A549 (cell line): Measurements from ENCODE around the gene ZFYVE9. TPM values are rescaled to one million over a fixed set of nuclear protein-coding genes. Genes with fewer than 3 reads are reported as not detected.
"Not testable (repeated sequence)": the region's sequence is repeated elsewhere in the genome, so short reads cannot be mapped to it uniquely, and the experiment has no call there.

Source experiments
- ATAC-seq, 2 experiments: fragments of 200-7000 bp in 1 of 2; fragments of >200 bp in 1 of 2; cut with Nextera tagmentation in 1 of 2; cut with Tn5 transposase in 1 of 2; 3 replicates each; pipeline versions ENCODE4 v1.8.0 to v1.9.1; 2018 to 2020; ENCODE audit warnings: mild to moderate bottlenecking in 1 of 2, moderate library complexity in 1 of 2
- CTCF ChIA-PET: fragments of 300-600 bp; sonication (Branson Sonifier 250); formaldehyde crosslinking; extraction: SDS; loops from one replicate; lab custom pipeline; 2021; ENCODE audit warnings: antibody characterized with exemption, inconsistent platforms; lab: Yijun Ruan, JAX
- POLR2A ChIA-PET: fragments of 350-600 bp; formaldehyde crosslinking; extraction: SDS; loops from one replicate; lab custom pipeline; 2021; ENCODE audit warnings: antibody characterized with exemption, inconsistent platforms; lab: Yijun Ruan, JAX
- DNase-seq, 2 experiments: peaks; one replicate each; pipeline versions ENCODE4 v3.0.0 to v3.0.0-alpha.2; 2011 to 2016; ENCODE audit warnings: low read depth in 1 of 2, low spot score in 1 of 2
- FAIRE-seq: peaks from 2 replicates; lab custom pipeline; 2011; peaks lifted over from hg19 to GRCh38; lab: Jason Lieb, UNC
- H3K27ac ChIP-seq, 2 experiments: fragments of >200 bp; sonication (Bioruptor Twin); formaldehyde crosslinking; 3 replicates each; pipeline ENCODE4 v1.5.1; 2016 to 2017
- H3K4me1 ChIP-seq: fragments of >200 bp; sonication (Bioruptor Twin); formaldehyde crosslinking; 3 replicates; pipeline ENCODE4 v1.6.1; 2016
- H3K4me2 ChIP-seq: fragments of >200 bp; sonication (Bioruptor Twin); formaldehyde crosslinking; 3 replicates; pipeline ENCODE4 v1.6.1; 2016
- H3K4me3 ChIP-seq: fragments of >200 bp; sonication (Bioruptor Twin); formaldehyde crosslinking; 3 replicates; pipeline ENCODE4 v1.5.1; 2016
- H3K9me3 ChIP-seq: fragments of >200 bp; sonication (Bioruptor Twin); formaldehyde crosslinking; 3 replicates; pipeline ENCODE4 v1.6.1; 2016
- BHLHE40 ChIP-seq: IDR thresholded peaks from 2 replicates; pipeline ENCODE4 v1.6.1; 2012; ENCODE audit warnings: low read depth, low read length, inconsistent platforms
- CEBPB ChIP-seq, 2 experiments: fragments of >200 bp in 1 of 2; sonication (Bioruptor Twin) in 1 of 2; formaldehyde crosslinking in 1 of 2; IDR thresholded peaks; 2 replicates each; pipeline ENCODE4 v1.6.1; 2012 to 2016
- EHF ChIP-seq: fragments of 250-450 bp; sonication (Bioruptor Pico); IDR thresholded peaks from 2 replicates; pipeline ENCODE4 v1.5.0; 2020; ENCODE audit warnings: mild to moderate bottlenecking
- ELK1 ChIP-seq: fragments of 150-350 bp; IDR thresholded peaks from 2 replicates; pipeline ENCODE4 v1.6.1; 2014; ENCODE audit warnings: low read depth, mild to moderate bottlenecking, low read length
- FOSL2 ChIP-seq, 2 experiments: fragments of 450-650 bp in 1 of 2; fragments of >200 bp in 1 of 2; sonication (Bioruptor Twin) in 1 of 2; formaldehyde crosslinking; IDR thresholded peaks; 2 replicates each; pipeline versions ENCODE4 v1.5.0 to v1.6.1; 2016 to 2020; ENCODE audit warnings: mild to moderate bottlenecking in 1 of 2, moderate library complexity in 1 of 2
- HEYL ChIP-seq: fragments of 250-450 bp; sonication (Bioruptor Pico); IDR thresholded peaks from 2 replicates; pipeline ENCODE4 v1.8.0; 2021; ENCODE audit warnings: mild to moderate bottlenecking, moderate library complexity
- HMGXB4 ChIP-seq: fragments of 250-450 bp; sonication (Bioruptor Pico); IDR thresholded peaks from 2 replicates; pipeline ENCODE4 v1.5.0; 2021; ENCODE audit warnings: mild to moderate bottlenecking, moderate library complexity, borderline replicate concordance
- HOXA7 ChIP-seq: fragments of 250-450 bp; sonication (Bioruptor Pico); IDR thresholded peaks from 2 replicates; pipeline ENCODE4 v1.5.0; 2020; ENCODE audit warnings: mild to moderate bottlenecking, moderate library complexity
- HOXB13 ChIP-seq: fragments of 250-450 bp; sonication (Bioruptor Pico); IDR thresholded peaks from 2 replicates; pipeline ENCODE4 v1.5.0; 2020; ENCODE audit warnings: low read depth, mild to moderate bottlenecking, moderate library complexity
- JUN ChIP-seq, 2 experiments: fragments of >200 bp; sonication (Bioruptor Twin); formaldehyde crosslinking; IDR thresholded peaks; 2 replicates in 1 of 2; 3 replicates in 1 of 2; pipeline ENCODE4 v1.6.1; 2016 to 2017
- JUNB ChIP-seq: fragments of >200 bp; sonication (Bioruptor Twin); formaldehyde crosslinking; IDR thresholded peaks from 2 replicates; pipeline ENCODE4 v1.6.1; 2016
- KDM1A ChIP-seq: fragments of 200-600 bp; sonication (generic); IDR thresholded peaks from 2 replicates; pipeline ENCODE4 v1.6.1; 2016; ENCODE audit warnings: low read depth, mild to moderate bottlenecking
- MAX ChIP-seq: IDR thresholded peaks from 2 replicates; pipeline ENCODE4 v1.6.1; 2012
- PHF8 ChIP-seq: fragments of 200-600 bp; sonication (generic); IDR thresholded peaks from 2 replicates; pipeline ENCODE4 v1.6.1; 2016; ENCODE audit warnings: low read depth, mild to moderate bottlenecking, antibody characterized with exemption, moderate library complexity, borderline replicate concordance
- POLR2A ChIP-seq: IDR thresholded peaks from 2 replicates; pipeline ENCODE4 v1.6.1; 2012; ENCODE audit warnings: mild to moderate bottlenecking, low read length
- POLR2AphosphoS2 ChIP-seq: conservative IDR thresholded peaks from 2 replicates; pipeline ENCODE4 v1.6.1; 2012; ENCODE audit warnings: low read length, improper control_type of control experiment, inconsistent platforms
- RAD21 ChIP-seq, 2 experiments: fragments of >200 bp in 1 of 2; sonication (Bioruptor Twin) in 1 of 2; formaldehyde crosslinking in 1 of 2; IDR thresholded peaks in 1 of 2; conservative IDR thresholded peaks in 1 of 2; 2 replicates in 1 of 2; 3 replicates in 1 of 2; pipeline ENCODE4 v1.6.1; 2012 to 2018; ENCODE audit warnings: inconsistent platforms in 1 of 2
- RARB ChIP-seq: fragments of 250-450 bp; sonication (Bioruptor Pico); IDR thresholded peaks from 2 replicates; pipeline ENCODE4 v1.8.0; 2021; ENCODE audit warnings: mild to moderate bottlenecking, moderate library complexity
- RFX5 ChIP-seq: fragments of 450-650 bp; IDR thresholded peaks from 2 replicates; pipeline ENCODE4 v1.7.1; 2014; ENCODE audit warnings: antibody characterized with exemption, mild to moderate bottlenecking, moderate library complexity
- SMC3 ChIP-seq: fragments of >200 bp; sonication (Bioruptor Twin); formaldehyde crosslinking; IDR thresholded peaks from 3 replicates; pipeline ENCODE4 v1.6.1; 2018; ENCODE audit warnings: inconsistent platforms
- ZSCAN20 ChIP-seq: fragments of 250-450 bp; sonication (Bioruptor Pico); IDR thresholded peaks from 2 replicates; pipeline ENCODE4 v1.8.0; 2022; ENCODE audit warnings: mild to moderate bottlenecking, moderate library complexity
- WGBS: methylation state at CpG from one replicate; pipeline ENCODE4 v1.1.6; 2017; ENCODE audit errors: missing lambda C conversion rate; 5-methylcytosine and 5-hydroxymethylcytosine counted together
- polyA minus RNA-seq: library from RNA; depleted of rRNA, polyadenylated mRNA; stranded (reverse); fragments of >200 nt; gene quantifications from 2 replicates; pipeline ENCODE4 v1.2.3, GENCODE V29; 2011; rRNA and poly(A)+ RNA removed
- polyA plus RNA-seq, 4 experiments: library from polyadenylated mRNA; depleted of rRNA in 3 of 4; stranded (reverse); fragments of >200 nt; fragmentation: RNase III in 1 of 4; extraction: RNeasy Plus Mini Kit Qiagen cat#74134 plus additional on column Dnase treatment in 1 of 4; gene quantifications; 2 replicates in 3 of 4; 3 replicates in 1 of 4; pipeline ENCODE4 v1.2.3, GENCODE V29; 2011 to 2017
- TF ChIP-seq, protein P1 (sequence below): IDR thresholded peaks from 2 replicates; pipeline ENCODE4 v1.6.1; 2012; ENCODE audit warnings: low read depth, borderline replicate concordance
- TF ChIP-seq, protein P2 (sequence below): fragments of >200 bp; sonication (Bioruptor Twin); formaldehyde crosslinking; IDR thresholded peaks from 3 replicates; pipeline ENCODE4 v1.5.1; 2016
- TF ChIP-seq, protein P3 (sequence below): fragments of >200 bp; sonication (Bioruptor Twin); formaldehyde crosslinking; IDR thresholded peaks from 3 replicates; pipeline ENCODE4 v1.6.1; 2016

The ZFYVE9 gene
- 11.9 and 14.9 TPM in 2 replicates for polyA plus RNA-seq (2011; rRNA removed)
- 1.6 and 1.9 TPM in 2 replicates for polyA plus RNA-seq (2012; cell fraction: cytosol; rRNA removed)
- 0.84 and 1.2 TPM in 2 replicates for polyA plus RNA-seq (2012; cell fraction: nucleus; rRNA removed)
- 6.9 to 7.4 TPM (median 7.1 TPM) in 3 replicates for polyA plus RNA-seq (2017; fragmentation: RNase III; extraction: RNeasy Plus Mini Kit Qiagen cat#74134 plus additional on column Dnase treatment)
- 16.1 and 16.7 TPM in 2 replicates for polyA minus RNA-seq

- CTCF ChIA-PET, result interaction anchor here (0.9 to 1.5 kb wide), 7 partner anchors 10 to 155 kb away, joined by 3 to 5 read pairs (median 3); no protein-coding TSS in a partner anchor
- Histone ChIP-seq H3K4me1 (peaks cover 15% of the 10 kb centered on the region; the same call in 2 of the 3 replicates), H3K27ac (peak within 1 kb of the TSS; percentile 97), H3K4me3 (peak within 1 kb of the TSS; percentile 96), H3K4me2 (peak within 1 kb of the TSS; percentile 81), H3K9me3 (no peaks in the 10 kb centered on the region)
- FAIRE-seq, result no peak
- 3% methylated on average over 9 of the region's 72 CpGs for WGBS
- ATAC-seq, result peak; percentile 94 to 96
- POLR2A ChIA-PET, result no interaction called here
- no peak for TF ChIP-seq RARB (CRISPR knock-in tag)
- TF ChIP-seq BHLHE40, result 0 out of 2 replicates have a peak, but pooled peaks have one; percentile 39
- peak; percentile 72 for TF ChIP-seq MAX
- no peak for TF ChIP-seq RFX5
- no peak; the same call in 1 of the 2 replicates for TF ChIP-seq HMGXB4 (CRISPR knock-in tag)
- TF ChIP-seq, protein P1, sequence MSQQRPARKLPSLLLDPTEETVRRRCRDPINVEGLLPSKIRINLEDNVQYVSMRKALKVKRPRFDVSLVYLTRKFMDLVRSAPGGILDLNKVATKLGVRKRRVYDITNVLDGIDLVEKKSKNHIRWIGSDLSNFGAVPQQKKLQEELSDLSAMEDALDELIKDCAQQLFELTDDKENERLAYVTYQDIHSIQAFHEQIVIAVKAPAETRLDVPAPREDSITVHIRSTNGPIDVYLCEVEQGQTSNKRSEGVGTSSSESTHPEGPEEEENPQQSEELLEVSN, result no peak
- TF ChIP-seq EHF, result no peak
- peak; percentile 29 to 60; a peak in 4 of 5 replicates for TF ChIP-seq RAD21 (conservative IDR thresholded peaks at IDR 0.05 in 1 of 2, IDR thresholded peaks at IDR 0.05 in 1 of 2)
- no peak for TF ChIP-seq CEBPB (IDR thresholded peaks at IDR 0.05)
- peak in 1 of 2 experiments; percentile 48; a peak in 1 of 5 replicates for TF ChIP-seq JUN (IDR thresholded peaks at IDR 0.05)
- TF ChIP-seq HOXB13 (CRISPR knock-in tag), result no peak
- TF ChIP-seq POLR2AphosphoS2, result no peak
- peak; percentile 53; the same call in 2 of the 3 replicates for TF ChIP-seq SMC3
- no peak for TF ChIP-seq HOXA7 (CRISPR knock-in tag)
- TF ChIP-seq JUNB, result no peak
- TF ChIP-seq ELK1, result no peak
- TF ChIP-seq HEYL (CRISPR knock-in tag), result no peak
- no peak for TF ChIP-seq KDM1A
- TF ChIP-seq, protein P2, sequence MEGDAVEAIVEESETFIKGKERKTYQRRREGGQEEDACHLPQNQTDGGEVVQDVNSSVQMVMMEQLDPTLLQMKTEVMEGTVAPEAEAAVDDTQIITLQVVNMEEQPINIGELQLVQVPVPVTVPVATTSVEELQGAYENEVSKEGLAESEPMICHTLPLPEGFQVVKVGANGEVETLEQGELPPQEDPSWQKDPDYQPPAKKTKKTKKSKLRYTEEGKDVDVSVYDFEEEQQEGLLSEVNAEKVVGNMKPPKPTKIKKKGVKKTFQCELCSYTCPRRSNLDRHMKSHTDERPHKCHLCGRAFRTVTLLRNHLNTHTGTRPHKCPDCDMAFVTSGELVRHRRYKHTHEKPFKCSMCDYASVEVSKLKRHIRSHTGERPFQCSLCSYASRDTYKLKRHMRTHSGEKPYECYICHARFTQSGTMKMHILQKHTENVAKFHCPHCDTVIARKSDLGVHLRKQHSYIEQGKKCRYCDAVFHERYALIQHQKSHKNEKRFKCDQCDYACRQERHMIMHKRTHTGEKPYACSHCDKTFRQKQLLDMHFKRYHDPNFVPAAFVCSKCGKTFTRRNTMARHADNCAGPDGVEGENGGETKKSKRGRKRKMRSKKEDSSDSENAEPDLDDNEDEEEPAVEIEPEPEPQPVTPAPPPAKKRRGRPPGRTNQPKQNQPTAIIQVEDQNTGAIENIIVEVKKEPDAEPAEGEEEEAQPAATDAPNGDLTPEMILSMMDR, result peak; percentile 78
- TF ChIP-seq, protein P3, sequence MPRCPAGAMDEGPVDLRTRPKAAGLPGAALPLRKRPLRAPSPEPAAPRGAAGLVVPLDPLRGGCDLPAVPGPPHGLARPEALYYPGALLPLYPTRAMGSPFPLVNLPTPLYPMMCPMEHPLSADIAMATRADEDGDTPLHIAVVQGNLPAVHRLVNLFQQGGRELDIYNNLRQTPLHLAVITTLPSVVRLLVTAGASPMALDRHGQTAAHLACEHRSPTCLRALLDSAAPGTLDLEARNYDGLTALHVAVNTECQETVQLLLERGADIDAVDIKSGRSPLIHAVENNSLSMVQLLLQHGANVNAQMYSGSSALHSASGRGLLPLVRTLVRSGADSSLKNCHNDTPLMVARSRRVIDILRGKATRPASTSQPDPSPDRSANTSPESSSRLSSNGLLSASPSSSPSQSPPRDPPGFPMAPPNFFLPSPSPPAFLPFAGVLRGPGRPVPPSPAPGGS, result 0 out of 3 replicates have a peak, but pooled peaks have one; percentile 31
- no peak for TF ChIP-seq FOSL2 (IDR thresholded peaks at IDR 0.05)
- TF ChIP-seq FOSL2 (CRISPR knock-in tag; IDR thresholded peaks at IDR 0.05), result no peak
- peak; percentile 47; the same call in 1 of the 2 replicates for TF ChIP-seq POLR2A
- TF ChIP-seq ZSCAN20, result no peak
- TF ChIP-seq PHF8, result no peak; the same call in 1 of the 2 replicates
- DNase-seq, result peak; percentile 41 to 72
Measured at GRCh38 chr1:52141513-52142219, at the start of gene ZFYVE9. TSS of gene ZFYVE9 (plus strand) at chr1:52142089. CDS start at chr1:52233207, 91,118 bp downstream.

DNA sequence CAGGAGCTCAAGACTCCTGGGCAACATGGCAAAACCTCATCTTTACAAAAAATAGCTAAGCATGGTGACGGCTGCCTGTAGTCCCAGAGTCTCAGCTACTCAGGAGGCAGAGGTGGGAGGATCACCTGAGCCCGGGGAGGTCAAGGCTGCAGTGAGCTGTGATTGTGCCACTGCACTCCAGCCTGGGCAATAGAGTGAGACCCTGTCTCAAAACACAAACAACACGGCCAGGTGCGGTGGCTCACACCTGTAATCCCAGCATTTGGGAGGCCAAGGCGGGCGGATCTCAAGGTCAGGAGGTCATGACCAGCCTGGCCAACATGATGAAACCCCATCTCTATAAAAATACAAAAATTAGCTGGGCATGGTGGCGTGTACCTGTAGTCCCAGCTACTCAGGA is 47.6 kb upstream of the ZFYVE9 start:
- POLR2A ChIA-PET, H3K9me3 ChIP-seq, CTCF ChIA-PET, FAIRE-seq, H3K27ac ChIP-seq, H3K4me2 ChIP-seq, H3K4me3 ChIP-seq, ATAC-seq, DNase-seq, H3K4me1 ChIP-seq: not testable (repeated sequence)
- WGBS, result 97% methylated on average over 7 of the region's 7 CpGs
